T-helper 2 cell (primary cell): ENCODE measurements around the gene NOX3.

Experiments used
- DNase-seq, 5 experiments: peaks; one replicate each; pipeline versions ENCODE4 v3.0.0 to v3.0.0-alpha.2; 2012 to 2022

NOX3 gene

GRCh38 chr6:155399062-155399744 lies 56.4 kb downstream of the NOX3 start:
- DNase-seq, result no peak

- DNase-seq, result no peak
Observed at GRCh38 chr6:155398701-155399061, 57.0 kb downstream of the NOX3 start.

GRCh38 chr6:155398221-155398620 lies 57.4 kb downstream of the NOX3 start:
- DNase-seq, result no peak

DNA sequence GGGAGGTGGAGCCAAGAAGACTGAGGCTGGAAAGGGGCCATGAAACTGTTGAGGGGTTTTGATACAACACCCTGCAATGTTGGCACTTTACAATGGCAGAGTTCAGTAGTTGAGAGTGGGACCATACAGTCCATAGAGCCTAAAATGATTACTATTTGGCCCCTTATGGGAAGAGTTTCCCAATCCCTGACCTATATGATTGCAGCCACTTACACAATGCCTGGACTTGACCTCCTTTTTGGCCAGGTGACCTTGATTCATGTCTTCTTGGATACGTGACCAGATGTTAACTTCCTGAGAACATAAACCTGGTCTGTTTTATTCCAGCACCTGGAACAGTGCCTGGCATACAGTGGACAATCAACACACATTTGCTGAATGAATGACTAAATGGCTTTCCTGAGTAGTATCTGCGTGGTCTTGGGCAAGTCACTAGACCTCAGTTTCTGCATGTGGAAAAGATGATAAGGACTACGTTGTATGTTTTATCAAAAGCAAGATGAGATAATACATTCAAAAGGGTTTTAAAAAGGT lies 58.4 kb downstream of the NOX3 start:
- no peak for DNase-seq

GRCh38 chr6:155396605-155397004 lies 59.0 kb downstream of the NOX3 start:
- no peak for DNase-seq

DNA sequence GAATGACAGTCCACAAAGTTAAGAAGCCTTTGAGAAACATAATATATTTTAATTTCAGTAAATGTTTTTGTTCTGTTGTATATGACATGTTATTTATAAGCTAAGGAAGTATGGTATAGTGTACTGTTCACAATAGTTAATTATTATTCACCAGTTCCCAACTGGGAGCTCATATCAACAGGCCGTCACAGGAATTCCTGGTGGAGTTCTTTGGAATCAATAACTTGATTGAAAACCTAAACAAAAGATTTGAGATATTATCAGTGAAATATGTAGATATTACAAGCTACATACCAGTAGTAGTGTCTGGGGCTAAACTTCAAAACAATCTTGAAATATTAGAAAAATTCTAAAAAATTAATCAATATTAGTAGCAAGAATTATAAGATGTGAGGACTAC lies 60.3 kb downstream of the NOX3 start:
- no peak for DNase-seq

DNA sequence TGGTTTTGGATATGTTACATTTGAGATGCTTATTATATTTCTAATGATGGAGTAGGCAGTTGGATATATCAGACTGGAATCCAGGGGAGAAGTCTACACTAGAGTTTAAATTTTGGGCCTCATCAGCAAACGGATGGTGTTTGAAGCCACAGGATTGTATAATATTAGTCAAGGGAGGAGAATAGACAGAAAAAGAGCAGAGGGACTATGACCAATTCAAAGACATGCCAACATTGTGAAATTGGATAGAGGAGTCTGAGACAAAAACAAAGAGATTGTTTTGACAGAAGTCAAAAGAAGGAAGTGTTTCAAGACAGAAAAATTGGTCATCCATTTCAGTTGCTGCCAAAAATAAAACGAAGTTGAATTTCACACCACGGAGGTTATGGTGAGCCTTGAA lies 66.5 kb downstream of the NOX3 start:
- no peak for DNase-seq

GRCh38 chr6:155388591-155388990 lies 67.0 kb downstream of the NOX3 start:
- DNase-seq, result no peak

DNA sequence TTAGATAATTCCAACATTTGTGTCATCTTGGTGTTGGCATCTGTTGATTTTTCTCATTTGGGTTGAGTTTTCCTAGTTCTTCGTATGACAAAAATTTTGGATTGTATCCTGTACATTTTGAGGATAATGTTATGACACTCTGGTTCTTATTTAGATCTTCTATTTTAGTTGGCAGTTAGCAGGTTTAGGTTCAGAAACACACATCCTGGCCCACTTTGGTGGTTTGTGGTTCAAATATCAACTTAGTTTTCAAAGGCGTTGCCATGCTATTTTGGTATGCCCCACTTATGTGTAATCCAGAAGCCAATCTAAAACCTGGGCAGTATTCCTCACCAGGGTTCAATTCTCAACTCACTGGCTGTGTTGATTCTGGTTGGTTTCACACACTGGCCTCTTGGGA lies 68.2 kb downstream of the NOX3 start:
- no peak for DNase-seq

DNA sequence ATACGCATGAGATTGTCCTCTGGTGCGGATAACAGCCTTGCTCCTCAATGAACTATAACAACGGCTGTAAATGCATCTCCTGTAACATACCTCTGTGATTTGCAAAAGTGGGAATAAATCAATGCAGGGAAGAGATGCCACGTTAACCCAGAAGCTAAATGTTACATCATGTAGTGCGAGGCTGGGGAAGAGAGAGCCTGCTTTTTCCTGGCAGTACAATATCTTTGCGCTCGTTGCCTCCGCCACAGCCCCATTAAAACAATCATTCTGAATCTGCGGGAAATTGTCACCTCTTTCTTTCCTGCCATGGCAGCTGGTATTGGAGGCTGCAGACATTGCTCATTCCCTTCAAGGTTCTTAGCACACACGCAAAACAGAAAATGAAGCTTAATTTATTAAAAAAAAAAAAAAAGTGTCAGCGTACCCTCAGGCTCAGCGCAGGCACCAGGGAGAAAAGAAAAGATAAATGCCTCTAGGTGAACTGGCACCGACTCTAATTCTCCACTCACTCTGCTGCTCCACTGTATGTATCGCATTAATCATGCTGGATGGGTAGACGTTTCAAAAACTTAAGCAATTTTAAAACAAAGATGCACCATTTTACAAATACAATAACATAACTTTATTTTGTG lies 71.2 kb downstream of the NOX3 start:
- no peak for DNase-seq

GRCh38 chr6:155383913-155384312 lies 71.7 kb downstream of the NOX3 start:
- no peak for DNase-seq

DNA sequence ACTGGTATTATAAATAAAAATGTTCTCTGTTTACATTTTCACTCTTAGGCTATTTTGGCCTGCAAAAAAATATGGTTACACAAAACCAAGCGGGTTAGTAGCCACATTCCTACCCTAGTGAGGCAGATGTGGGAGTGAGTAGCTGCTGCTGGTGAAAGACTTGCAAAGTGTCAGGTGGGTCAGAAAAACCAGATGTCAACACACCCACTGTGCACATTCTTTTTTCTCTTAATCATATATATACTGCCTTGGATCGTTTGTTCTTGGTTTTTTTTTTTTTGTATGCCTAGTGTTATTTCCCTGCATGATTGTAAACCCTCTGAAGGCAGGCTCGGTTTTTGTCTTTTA lies 73.3 kb downstream of the NOX3 start:
- DNase-seq, result no peak

GRCh38 chr6:155381673-155382337 lies 73.8 kb downstream of the NOX3 start:
- no peak for DNase-seq

GRCh38 chr6:155380666-155381332 lies 74.8 kb downstream of the NOX3 start:
- DNase-seq, result peak in 1 of 5 experiments; percentile 3

GRCh38 chr6:155378724-155379123 lies 76.9 kb downstream of the NOX3 start:
- DNase-seq, result no peak

DNA sequence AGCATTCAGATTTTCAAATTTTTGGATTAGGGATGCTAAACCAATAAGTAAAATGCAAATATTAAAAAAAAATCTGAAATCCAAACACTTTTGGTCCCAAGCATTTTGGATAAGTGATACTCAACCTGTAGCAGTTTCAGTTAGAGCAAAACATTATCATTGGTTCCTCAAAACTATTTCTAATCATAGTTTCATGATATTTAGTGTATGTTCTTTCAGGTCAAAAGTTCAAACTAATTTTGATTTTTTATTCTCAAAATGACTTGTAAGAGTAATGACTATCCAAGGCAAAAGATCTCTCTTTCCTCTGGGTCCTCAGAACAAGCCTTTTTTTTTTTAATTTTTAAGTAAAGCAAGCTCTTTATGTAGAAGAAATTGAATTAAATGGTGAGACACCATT lies 77.4 kb downstream of the NOX3 start:
- DNase-seq, result no peak

DNA sequence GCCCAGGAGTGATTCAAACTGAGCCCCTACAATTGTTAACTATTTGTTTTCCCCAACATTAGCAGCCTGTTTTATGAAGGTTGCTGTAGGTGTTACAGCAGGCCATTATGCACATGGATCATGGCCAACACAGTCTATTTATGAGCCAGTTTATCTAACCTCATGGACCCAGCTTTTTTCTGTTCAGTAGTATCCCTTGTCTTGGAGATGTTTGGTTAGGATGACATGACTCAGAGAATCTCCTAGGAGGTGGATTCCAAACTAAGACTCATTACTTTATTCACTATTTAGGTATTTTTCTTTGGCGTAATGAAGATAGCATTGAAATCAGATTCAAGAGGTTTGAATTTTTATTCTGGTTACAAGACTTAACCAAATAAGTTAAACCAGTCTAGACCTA lies 78.6 kb downstream of the NOX3 start:
- no peak for DNase-seq

DNA sequence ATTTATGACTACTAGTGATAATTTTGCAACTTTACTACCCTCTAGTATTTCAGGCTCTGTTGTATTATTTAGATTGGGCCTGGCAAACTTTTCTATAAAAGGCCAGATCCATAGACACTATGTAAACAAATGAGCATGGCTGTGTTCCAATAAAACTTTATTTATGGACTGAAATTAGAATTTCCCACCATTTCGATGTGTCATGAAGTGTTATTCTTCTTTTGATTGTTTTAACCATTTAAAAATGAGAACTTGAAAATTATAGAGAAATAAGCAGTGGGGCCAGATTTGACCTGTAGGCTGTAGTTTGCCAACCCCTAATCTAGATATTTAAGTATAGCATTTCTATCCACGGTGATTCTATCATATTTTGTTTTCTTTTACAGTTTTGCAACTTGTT lies 79.8 kb downstream of the NOX3 start:
- DNase-seq, result no peak

DNA sequence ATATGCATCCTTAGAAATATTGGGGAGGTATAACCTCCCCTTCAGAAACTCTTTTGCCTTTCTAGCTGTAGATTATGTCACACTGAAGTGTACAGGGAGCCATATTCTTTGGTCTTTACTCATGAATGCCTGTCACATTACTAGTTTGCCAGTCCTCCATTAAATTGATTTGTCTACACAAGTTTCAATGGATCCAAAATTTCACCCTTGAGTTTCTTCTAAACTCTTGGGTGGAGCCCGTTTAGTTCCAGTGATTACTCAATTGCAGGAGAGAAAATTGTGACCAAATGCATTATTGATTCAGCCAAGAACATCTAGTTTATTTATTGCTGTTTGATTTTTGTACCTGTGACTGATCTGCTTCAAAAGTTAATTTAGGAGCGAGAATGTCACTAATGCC lies 81.0 kb downstream of the NOX3 start:
- DNase-seq, result no peak

GRCh38 chr6:155373276-155373675 lies 82.4 kb downstream of the NOX3 start:
- DNase-seq, result no peak

DNA sequence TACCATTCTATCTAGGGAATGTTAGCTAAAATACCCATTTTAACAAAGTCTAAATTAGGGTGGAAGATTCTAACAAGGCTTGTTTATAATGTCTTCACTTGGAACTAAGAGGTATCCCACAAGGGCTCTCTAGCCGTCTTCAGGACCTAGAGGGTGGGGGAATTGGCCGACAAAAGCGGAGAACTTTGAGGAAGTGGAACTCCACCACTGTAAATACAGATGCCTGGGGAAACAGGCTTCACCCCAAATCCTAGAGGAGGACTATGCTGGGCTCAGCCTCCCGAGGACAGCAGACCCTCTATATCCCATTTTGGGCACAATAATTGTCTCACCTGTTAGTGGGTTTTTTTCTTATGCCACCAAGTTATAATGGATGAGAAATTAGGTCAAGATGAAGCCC lies 83.4 kb downstream of the NOX3 start:
- no peak for DNase-seq

DNA sequence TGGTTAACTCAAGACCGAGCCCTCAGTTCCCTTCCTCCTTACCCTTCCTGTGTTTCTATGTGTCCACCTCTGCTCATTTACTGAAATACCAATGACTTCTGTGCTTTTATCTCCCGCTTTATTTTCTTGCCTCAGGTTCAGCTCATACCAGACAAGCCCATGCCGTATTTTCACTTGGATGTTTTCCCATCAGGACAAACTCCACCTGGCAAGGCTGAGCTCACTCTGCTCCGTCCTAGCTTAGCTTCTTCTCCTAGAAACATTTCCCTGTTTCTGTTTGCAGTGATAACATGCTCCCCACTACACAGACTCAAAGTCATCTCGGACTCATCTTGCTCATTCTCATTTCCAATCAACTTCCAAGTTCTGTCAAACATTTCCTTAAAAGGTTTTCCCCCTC lies 84.4 kb downstream of the NOX3 start:
- no peak for DNase-seq

DNA sequence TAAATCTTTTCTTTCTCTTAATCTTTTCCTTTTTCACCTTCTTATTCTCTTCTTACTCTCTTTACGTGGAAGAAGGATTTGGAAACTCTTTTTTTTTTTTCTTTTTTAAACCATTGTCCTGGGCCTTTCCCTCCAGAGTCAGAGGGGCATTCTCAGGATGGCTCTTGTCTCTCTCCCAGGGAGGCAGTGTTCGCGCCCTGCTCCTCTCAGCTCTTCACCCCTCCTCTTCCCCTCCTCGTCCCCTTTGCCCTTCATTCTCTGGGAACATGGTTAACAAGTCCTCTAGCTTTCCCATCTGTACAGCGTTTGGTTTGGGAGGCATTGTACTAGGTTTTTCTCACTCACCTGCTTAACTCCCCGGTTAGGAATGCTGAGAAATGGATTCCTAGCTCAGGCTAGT lies 89.3 kb downstream of the NOX3 start:
- DNase-seq, result no peak
